T-helper 2 cell treated with Interferon-gamma antibody and Interleukin-4, amounts not matched to agents 5 μg/mL and 100 μg/mL, for 36 hours (primary cell): Measurements from ENCODE around the gene WNK4.
"Not testable (repeated sequence)": the region's sequence is repeated elsewhere in the genome, so short reads cannot be mapped to it uniquely, and the experiment has no call there.

Experiments used
- DNase-seq: peaks from one replicate; pipeline ENCODE4 v3.0.0; 2021; ENCODE audit warnings: low spot score
- H3K27ac Mint-ChIP-seq: one replicate; pipeline ENCODE4 v1.8.0; 2021; ENCODE audit warnings: mild to moderate bottlenecking, mixed read lengths
- H3K27me3 Mint-ChIP-seq: one replicate; pipeline ENCODE4 v1.8.0; 2021; ENCODE audit warnings: low read depth, mixed read lengths
- H3K36me3 Mint-ChIP-seq: one replicate; pipeline ENCODE4 v1.8.0; 2021; ENCODE audit warnings: low read depth, mixed read lengths
- H3K4me1 Mint-ChIP-seq: one replicate; pipeline ENCODE4 v1.8.0; 2021; ENCODE audit warnings: low read depth, mixed read lengths
- H3K4me3 Mint-ChIP-seq: one replicate; pipeline ENCODE4 v1.8.0; 2022; ENCODE audit warnings: mild to moderate bottlenecking, moderate library complexity, mixed read lengths
- H3K9me3 Mint-ChIP-seq: one replicate; pipeline ENCODE4 v1.8.0; 2021; ENCODE audit warnings: mixed read lengths

The WNK4 gene

DNA sequence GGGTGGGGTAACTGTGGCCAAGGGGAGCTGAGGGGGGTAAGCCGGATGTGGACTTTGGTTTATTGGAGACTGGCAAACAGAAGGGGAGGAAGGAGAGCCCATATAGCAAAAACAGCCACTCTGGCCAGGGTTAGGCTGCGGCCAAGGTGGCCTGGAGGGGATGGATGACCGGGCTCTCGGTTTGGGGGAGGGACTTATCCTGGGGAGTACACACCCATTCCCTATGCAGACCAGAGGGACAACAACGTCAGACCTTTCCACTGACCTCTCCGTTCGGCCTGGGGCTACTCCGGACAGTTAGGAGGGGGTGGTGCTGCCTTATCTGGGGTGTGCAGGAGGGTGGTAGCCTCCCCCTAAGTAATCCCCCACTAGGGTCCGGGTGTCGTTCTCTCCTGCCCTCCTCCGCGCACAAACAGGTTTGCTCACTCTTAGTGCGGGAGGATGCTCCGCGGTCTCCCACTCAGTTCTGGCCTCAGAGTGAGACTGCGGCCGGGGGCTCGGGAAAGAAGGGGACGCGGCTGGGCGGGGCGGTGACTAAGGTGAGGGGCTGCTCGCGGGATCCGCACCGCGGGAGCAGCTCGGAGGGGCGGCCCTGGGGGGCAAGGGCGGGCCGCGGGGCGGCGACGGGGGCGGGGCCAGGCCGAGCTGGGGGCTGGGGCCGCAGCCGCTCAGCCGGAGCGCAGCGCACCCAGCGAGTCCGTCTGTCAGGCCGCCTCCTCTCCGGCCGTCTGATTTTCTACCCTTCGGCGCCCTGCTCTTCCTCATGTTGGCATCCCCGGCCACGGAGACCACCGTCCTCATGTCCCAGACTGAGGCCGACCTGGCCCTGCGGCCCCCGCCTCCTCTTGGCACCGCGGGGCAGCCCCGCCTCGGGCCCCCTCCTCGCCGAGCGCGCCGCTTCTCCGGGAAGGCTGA lies at the start of gene WNK4:
Gene WNK4 (plus strand): TSS at position 675 of the 915 bp plus-strand sequence. CDS start 89 bp downstream, at position 764.
- peaks cover 46% of the 10 kb centered on the region for H3K27me3 Mint-ChIP-seq
- no peaks in the 10 kb centered on the region for H3K9me3 Mint-ChIP-seq
- no peak within 1 kb of the TSS for H3K27ac Mint-ChIP-seq
- no peak for DNase-seq
- H3K4me3 Mint-ChIP-seq, result no peak within 1 kb of the TSS
- peaks cover 25% of the 10 kb centered on the region for H3K36me3 Mint-ChIP-seq
- H3K4me1 Mint-ChIP-seq, result no peaks in the 10 kb centered on the region

DNA sequence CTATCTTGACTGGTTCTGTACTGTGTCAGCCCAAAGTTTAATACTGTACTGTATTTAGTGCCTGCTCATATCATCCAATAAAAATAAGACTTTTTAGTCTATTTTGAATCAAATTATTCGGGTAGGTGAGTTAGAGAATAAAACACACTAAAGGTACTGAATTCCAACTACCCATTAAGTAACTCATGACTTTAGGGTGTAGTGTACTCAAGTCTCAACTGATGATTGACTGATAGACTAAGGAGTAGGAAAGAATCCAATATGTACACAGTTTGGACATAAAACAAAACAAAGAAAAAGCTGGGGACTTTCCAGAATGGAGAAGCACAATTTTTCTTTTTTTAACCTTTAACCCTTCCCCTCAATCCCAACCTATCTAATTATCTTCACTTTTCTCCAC lies 39.7 kb upstream of the WNK4 start:
- peaks cover 14% of the 10 kb centered on the region for H3K4me1 Mint-ChIP-seq
- no peak overlapping the region for H3K4me3 Mint-ChIP-seq
- DNase-seq, result no peak
- peaks cover 2% of the 10 kb centered on the region for H3K36me3 Mint-ChIP-seq
- peaks cover 2% of the 10 kb centered on the region for H3K27me3 Mint-ChIP-seq
- H3K27ac Mint-ChIP-seq, result no peak overlapping the region
- peaks cover 5% of the 10 kb centered on the region for H3K9me3 Mint-ChIP-seq

DNA sequence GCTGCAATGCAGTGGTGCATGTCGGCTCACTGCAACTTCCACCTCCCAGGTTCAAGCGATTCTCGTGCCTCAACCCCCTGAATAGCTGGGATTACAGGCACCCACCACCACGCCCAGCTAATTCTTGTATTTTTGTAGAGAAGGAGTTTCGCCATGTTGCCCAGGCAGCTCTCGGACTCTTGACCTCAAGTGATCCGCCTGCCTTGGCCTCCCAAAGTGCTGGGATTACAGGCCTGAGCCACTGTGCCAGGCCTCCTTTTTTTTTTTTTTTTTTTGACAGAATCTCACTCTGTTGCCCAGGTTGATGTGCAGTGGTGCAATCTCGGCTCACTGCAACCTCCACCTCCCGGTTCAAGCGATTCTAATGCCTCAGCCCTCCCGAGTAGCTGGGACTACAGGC lies 37.5 kb upstream of the WNK4 start:
- not testable (repeated sequence) for H3K27ac Mint-ChIP-seq, H3K36me3 Mint-ChIP-seq
- peaks cover 16% of the 10 kb centered on the region for H3K27me3 Mint-ChIP-seq

DNA sequence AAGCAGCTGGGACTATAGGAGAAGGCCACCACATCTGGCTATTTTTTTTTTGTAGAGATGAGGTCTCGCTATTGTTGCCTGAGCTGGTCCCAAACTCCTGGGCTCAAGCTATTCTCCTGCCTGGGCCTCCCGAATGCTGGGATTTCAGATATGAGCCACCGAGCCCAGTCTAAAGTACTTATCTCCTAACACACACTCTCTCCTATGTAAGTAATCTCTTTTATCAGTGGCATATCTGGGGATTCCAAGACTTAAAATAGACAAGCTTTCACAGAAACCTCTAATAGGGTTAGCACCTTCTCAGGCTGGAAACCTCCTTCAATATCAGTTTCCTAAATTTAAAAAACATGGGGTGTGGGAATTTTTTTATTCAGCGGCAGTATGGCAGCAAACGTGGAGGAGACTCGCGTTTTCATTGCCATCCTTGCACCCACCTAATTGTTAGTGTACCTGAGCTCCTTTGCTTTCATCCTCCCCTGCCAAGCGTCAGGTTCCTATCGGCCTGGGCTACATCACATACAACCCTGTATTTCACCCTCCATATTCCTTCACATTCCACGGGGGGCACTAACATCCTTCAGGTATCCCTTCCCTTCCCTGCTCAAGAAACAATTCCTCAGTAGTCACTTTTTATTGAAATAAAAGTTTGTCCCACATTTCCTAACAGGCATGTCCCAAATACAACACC lies 36.7 kb upstream of the WNK4 start:
- H3K27me3 Mint-ChIP-seq, result peaks cover 19% of the 10 kb centered on the region
- H3K4me1 Mint-ChIP-seq, result peaks cover 14% of the 10 kb centered on the region
- H3K27ac Mint-ChIP-seq, result peak overlapping the region; percentile 93
- peaks cover 5% of the 10 kb centered on the region for H3K9me3 Mint-ChIP-seq
- DNase-seq, result no peak
- H3K4me3 Mint-ChIP-seq, result peak overlapping the region; percentile 94
- peaks cover 2% of the 10 kb centered on the region for H3K36me3 Mint-ChIP-seq

More for the DNA sequence above, 37.5 kb upstream of the WNK4 start:
- not testable (repeated sequence) for H3K9me3 Mint-ChIP-seq, H3K4me3 Mint-ChIP-seq, DNase-seq
- peaks cover 14% of the 10 kb centered on the region for H3K4me1 Mint-ChIP-seq

DNA sequence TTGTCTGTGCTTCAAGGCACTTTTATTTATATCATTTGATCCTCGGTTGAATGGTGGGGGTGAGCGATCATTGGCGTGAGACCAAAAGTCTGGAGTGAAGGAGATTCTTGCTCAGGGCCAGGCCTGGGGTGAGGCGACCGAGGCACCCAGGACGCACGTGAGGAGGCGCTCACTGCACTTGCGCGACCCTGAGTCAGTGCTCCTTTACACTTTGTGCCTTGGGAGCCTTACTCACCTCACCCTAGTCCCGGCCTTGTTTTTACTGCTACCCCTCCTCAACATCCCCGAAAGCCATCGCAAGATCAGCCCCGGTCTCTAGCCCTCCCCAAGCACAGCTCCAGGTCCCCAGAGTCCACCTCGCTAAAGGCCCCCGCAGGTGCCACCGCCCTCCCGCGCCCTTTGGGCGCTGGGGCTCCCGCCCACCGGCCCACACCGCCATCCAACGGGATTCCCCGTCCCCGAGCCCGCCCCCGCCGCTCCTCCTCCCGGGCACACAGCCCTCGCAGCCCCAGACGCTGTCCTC lies 36.1 kb upstream of the WNK4 start:
- Mint-ChIP-seq H3K9me3 (peaks cover 5% of the 10 kb centered on the region), H3K4me3 (peak overlapping the region; percentile 94), H3K4me1 (peaks cover 14% of the 10 kb centered on the region), H3K36me3 (peaks cover 2% of the 10 kb centered on the region), H3K27me3 (peaks cover 25% of the 10 kb centered on the region), H3K27ac (peak overlapping the region; percentile 93)
- peak; percentile 72 for DNase-seq

DNA sequence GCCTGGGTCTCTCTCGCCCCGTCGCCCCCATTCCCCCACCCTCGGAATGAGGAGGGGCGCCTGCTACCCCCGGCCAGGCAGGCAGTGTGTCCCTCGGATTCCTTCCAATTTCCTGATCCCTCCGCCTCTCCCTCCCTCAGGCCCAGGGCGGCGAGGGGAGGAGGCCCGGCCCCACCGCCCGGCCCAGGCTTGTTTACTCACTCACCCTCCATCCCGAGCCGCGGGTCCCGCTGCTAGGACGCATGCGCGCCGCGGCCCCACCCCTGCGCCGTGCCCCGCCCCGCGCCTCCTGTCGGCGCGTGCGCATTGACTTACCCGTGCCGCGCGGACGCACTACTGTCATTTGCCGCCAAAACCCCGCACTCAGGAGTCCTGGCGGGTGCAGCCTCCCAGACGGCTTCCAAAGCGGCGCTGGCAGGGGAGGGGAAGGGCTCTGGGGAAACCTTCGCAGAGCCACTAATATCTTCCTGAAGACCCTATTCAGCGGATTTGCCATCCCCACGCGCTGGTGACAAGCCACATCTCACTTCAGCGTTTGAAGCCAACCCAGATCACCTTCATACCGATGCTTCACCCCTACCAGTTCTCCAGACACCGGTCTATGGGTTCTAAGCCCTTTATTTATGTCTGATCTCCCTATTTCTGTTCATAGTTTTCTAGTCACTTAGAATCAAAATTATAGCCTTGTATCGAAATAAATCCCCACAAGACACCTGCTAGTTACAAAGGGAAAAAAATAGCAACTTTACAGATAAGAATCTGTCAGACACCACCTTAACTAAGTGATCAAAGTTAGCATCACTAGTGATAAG lies 35.4 kb upstream of the WNK4 start, which contains the start of gene EZH1:
Gene EZH1 (minus strand): TSS at position 235 of the 812 bp plus-strand sequence. CDS start 16,099 bp downstream, outside the sequence.
- Mint-ChIP-seq H3K4me1 (peaks cover 14% of the 10 kb centered on the region), H3K27me3 (peaks cover 28% of the 10 kb centered on the region), H3K4me3 (peak within 1 kb of the TSS; percentile 94), H3K9me3 (peaks cover 5% of the 10 kb centered on the region), H3K27ac (peak within 1 kb of the TSS; percentile 93), H3K36me3 (peaks cover 2% of the 10 kb centered on the region)
- peak; percentile 94 for DNase-seq

DNA sequence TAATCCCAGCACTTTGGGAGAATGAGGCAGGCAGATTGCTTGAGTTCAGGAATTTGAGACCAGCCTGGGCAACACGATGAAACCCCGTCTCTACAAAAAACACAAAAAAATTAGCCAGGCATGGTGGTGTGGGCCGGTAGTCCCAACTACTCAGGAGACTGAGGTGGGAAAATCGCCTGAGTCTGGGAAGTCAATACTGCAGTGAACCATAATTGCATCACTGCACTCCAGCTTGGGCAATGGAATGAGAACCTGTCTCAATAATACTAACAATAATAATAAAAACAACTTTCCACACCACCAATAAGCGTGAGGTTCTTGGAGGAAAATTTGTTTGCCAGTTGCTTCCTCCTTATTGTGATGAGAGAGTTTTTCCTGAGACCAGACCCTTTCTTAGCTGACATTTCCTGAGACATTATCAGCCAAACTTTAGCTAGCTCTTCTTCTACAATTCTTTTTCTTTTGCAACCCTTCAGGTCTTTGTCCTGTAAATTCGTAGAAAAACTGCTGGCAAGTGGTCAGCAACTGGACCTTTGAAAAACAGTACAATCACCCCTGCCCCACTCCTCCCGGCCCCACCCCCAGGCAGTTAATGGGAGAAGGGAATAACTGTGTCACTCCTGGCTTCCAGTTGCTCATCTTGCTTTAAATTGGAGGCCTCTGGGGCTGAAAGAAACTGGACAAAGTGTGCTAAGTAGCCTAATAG lies 32.1 kb upstream of the WNK4 start:
- Mint-ChIP-seq H3K4me3 (no peak overlapping the region), H3K4me1 (peaks cover 14% of the 10 kb centered on the region), H3K36me3 (peaks cover 2% of the 10 kb centered on the region), H3K27me3 (peaks cover 49% of the 10 kb centered on the region), H3K9me3 (peaks cover 5% of the 10 kb centered on the region), H3K27ac (no peak overlapping the region)
- no peak for DNase-seq

DNA sequence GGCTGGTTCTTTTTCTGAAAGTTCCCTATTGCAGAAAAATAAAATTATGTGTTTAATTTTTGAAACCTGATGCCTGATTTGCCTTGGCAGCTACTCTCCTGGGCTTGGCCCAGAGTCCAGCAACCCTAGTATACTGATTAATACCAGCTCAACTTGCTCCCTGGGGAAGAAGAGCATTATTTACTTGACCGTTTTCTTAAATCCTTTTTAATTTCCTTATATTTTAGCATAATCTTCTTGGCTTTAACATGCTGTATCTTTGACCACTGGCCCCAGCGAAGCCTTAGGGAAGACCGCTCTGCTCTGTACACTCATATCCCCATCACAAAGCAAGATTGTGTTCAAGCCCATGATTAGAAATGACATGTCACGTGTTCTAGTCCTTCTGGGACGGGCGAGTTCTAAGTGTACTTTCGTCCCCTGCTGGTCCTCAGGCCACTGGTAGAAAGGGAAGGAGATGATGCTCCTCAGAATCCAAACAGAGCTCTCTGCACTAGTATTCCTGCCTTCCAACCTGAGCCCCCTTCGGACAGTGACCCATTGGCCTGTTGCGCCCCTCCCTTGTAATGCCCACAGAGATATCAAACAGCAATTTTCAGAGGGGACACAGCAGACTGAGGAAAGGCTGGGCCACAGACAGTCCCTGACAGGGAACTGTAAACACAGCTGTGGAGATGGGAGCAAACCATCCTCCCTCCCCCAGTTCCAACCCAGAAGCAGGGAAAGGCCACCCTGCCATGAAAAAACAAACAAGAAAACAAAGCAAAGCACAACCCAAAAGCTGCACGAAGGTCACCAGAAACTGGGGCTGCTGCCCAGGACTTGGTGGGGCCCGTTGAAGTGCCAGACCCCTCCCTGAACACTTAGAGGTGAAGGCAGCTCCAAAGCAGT lies 31.3 kb upstream of the WNK4 start:
- H3K4me1 Mint-ChIP-seq, result peaks cover 7% of the 10 kb centered on the region
- H3K27ac Mint-ChIP-seq, result no peak overlapping the region
- peaks cover 2% of the 10 kb centered on the region for H3K36me3 Mint-ChIP-seq
- H3K9me3 Mint-ChIP-seq, result peaks cover 5% of the 10 kb centered on the region
- DNase-seq, result no peak
- H3K4me3 Mint-ChIP-seq, result no peak overlapping the region
- H3K27me3 Mint-ChIP-seq, result peaks cover 54% of the 10 kb centered on the region

DNA sequence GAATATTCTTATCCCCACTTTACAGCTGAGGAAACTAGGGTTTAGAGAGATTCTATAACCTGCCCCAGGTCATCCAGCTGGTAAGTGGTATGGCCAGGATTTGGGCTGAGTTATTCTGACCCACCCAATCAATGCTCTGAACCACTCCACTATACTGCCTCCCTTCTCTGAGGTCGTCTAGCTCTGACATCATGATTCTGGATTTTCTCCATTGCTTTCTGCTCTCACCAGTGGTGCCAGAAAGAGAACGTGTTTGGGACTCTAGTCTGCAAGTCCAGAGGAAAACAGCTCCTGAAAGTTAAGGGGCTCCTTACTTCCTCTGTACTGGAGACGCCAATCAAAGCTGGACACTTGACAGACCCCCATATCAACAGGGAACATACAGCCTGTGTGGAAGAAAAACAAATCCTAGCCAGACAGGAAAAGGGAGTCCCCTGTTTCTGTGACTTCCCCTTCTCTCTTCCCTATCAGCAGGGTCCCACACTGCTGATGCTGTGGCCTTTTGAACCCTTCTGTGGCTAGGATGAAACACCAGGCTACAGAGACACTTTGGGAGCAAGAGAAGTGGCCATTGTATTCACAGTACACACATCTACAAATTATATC lies 29.6 kb upstream of the WNK4 start:
- Mint-ChIP-seq H3K27me3 (peaks cover 60% of the 10 kb centered on the region), H3K27ac (no peak overlapping the region)

DNA sequence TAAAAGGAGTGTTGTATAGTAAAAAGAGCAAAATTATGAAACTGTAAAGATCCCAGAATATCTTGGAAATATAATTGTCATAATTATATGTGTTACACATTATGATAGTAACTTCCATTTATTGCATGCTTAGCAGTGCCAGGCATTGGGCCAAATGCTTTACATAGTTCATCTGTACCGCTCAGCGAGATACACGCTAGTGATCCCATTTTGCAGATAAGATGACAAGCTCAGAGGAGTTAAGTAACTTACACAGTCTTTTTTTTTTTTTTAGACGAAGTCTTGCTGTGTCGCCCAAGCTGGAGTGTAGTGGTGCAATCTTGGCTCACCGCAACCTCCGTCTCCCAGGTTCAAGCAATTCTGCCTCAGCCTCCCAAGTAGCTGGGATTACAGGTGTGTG lies 28.8 kb upstream of the WNK4 start:
- Mint-ChIP-seq H3K27me3 (peaks cover 60% of the 10 kb centered on the region), H3K36me3 (no peaks in the 10 kb centered on the region), H3K27ac (no peak overlapping the region), H3K4me1 (no peaks in the 10 kb centered on the region), H3K9me3 (no peaks in the 10 kb centered on the region), H3K4me3 (no peak overlapping the region)
- no peak for DNase-seq

More for the DNA sequence above, 29.6 kb upstream of the WNK4 start:
- Mint-ChIP-seq H3K36me3 (no peaks in the 10 kb centered on the region), H3K9me3 (no peaks in the 10 kb centered on the region), H3K4me1 (no peaks in the 10 kb centered on the region), H3K4me3 (no peak overlapping the region)
- no peak for DNase-seq

DNA sequence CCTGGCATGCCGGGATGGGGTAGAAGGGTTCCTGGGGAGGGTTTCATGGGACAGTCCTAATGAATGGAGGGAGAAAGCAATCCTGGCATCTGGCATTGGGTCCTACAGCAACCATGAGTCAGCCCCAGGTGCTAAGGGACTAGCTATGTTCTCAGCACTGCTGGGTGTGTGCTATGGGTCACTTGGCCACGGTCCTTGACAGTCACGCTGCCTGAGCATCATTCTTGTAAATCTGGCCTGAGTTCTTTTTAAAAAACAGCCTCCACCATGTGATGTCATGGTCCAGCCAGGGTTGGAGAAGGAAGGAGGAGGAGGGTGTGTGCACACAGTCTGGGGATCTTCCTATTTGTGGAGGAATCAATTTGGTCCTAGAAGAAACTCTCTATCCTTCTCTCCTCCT lies 25.6 kb upstream of the WNK4 start:
- Mint-ChIP-seq H3K9me3 (no peaks in the 10 kb centered on the region), H3K4me3 (no peak overlapping the region), H3K27ac (no peak overlapping the region), H3K36me3 (no peaks in the 10 kb centered on the region), H3K4me1 (no peaks in the 10 kb centered on the region), H3K27me3 (peaks cover 58% of the 10 kb centered on the region)
- DNase-seq, result no peak
